Stimulated activated CD8-positive, alpha-beta memory T cell treated with anti-CD3 and anti-CD28 coated beads, Interleukin-7, amount 100 ng/mL, for 24 hours (primary cell): ENCODE measurements around the gene HEPHL1.
"Not testable (repeated sequence)": the region's sequence is repeated elsewhere in the genome, so short reads cannot be mapped to it uniquely, and the experiment has no call there.

Experiments
- DNase-seq: peaks from one replicate; pipeline ENCODE4 v3.0.0-alpha.2; 2020; ENCODE audit warnings: low read depth

Gene HEPHL1

DNA sequence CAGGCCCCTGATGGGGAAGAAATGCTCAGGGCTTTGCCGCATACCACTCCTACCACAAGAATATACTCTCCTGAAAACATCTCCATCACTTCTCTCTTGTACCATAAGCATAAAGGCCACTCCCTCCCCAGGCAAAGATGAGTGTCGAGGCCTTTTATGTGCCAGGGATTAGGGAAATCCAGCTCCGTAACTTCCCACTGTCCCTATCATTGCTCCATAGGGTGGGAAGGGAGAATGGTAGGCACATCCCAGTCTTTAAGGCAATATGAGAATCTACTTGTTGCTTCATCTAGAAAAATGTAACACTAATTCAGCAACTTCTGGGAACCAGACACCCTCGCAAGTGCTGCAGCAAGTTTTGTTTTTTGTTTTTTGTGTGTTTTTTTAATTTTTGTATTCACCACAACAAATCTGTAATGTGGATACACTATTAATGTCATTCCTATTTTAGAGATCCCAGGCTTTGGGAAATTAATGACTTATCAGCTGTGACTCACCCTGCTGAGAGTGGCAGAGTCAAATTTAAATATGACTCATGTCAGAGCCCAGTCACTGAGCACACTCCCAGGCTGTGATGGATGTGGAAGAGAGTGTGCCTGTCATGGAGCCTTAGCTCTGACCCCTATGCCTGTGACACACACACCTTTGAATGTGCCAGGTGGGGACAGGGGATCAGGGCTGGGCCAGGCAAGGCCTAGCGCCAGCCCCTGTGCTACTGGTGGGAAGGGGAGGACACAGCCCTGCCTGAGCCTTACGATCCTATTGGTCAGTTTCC lies 130.9 kb downstream of the HEPHL1 start:
- DNase-seq: no peak

GRCh38 chr11:94152678-94153065 lies 131.5 kb downstream of the HEPHL1 start:
- no peak for DNase-seq

DNA sequence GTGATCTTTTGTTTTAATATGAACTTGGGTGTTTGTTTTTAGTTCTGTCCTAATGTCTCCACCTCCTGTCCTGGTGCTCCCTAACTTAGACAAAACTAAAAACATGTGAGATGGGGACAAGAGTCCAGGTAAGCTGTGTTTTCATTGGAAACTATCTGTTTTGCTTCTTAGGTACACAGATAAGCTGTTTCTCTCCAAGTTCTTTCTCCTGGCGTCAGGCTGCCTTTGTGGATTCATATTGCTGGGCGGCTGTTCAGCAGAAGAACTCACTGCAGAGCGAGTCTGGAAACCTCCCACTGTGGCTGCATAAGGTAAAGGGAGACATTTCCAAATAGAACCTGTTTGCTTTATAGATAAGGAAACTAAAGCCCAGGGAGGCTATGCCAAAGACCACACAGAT lies 132.2 kb downstream of the HEPHL1 start:
- no peak for DNase-seq

- no peak for DNase-seq
These were observed 133.1 kb downstream of the HEPHL1 start for GRCh38 chr11:94154095-94154856.

- not testable (repeated sequence) for DNase-seq
These were observed 136.2 kb downstream of the HEPHL1 start for GRCh38 chr11:94157339-94157738.
